Measurements from ENCODE around the gene CDK14. TPM values are rescaled to one million over a fixed set of nuclear protein-coding genes. Genes with fewer than 3 reads are reported as not detected.
"Not testable (repeated sequence)": the region's sequence is repeated elsewhere in the genome, so short reads cannot be mapped to it uniquely, and the experiment has no call there.

Gene CDK14
- total and polyA plus RNA-seq, 4 donors = 4.2 to 12.4 (median 7.4) TPM

DNA sequence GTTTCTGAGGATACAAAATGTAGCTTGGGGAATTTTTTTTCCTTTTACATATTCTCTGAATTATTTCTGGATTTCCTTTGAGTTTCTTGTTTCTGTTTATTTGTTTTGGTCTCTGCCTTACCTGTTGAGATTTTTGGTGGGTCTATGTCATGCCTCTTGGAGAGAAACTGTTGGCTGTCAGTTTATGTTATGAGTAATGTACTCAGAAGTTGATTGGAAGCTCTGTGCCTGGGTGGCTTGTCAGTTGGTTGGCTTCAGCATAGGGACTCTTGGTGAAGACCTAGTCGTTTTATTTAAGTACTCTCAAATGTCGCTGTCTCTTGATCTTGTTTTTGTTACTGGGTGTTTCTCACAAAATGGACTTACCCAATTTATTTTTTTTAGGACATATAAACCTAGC is 132.4 kb downstream of the CDK14 start (continued):
- TF ChIP-seq, protein P1, sequence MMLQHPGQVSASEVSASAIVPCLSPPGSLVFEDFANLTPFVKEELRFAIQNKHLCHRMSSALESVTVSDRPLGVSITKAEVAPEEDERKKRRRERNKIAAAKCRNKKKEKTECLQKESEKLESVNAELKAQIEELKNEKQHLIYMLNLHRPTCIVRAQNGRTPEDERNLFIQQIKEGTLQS (IDR thresholded peaks at IDR 0.05) = no peak
- TF ChIP-seq, protein P2, sequence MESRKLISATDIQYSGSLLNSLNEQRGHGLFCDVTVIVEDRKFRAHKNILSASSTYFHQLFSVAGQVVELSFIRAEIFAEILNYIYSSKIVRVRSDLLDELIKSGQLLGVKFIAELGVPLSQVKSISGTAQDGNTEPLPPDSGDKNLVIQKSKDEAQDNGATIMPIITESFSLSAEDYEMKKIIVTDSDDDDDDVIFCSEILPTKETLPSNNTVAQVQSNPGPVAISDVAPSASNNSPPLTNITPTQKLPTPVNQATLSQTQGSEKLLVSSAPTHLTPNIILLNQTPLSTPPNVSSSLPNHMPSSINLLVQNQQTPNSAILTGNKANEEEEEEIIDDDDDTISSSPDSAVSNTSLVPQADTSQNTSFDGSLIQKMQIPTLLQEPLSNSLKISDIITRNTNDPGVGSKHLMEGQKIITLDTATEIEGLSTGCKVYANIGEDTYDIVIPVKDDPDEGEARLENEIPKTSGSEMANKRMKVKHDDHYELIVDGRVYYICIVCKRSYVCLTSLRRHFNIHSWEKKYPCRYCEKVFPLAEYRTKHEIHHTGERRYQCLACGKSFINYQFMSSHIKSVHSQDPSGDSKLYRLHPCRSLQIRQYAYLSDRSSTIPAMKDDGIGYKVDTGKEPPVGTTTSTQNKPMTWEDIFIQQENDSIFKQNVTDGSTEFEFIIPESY (IDR thresholded peaks at IDR 0.05) = no peak

DNA sequence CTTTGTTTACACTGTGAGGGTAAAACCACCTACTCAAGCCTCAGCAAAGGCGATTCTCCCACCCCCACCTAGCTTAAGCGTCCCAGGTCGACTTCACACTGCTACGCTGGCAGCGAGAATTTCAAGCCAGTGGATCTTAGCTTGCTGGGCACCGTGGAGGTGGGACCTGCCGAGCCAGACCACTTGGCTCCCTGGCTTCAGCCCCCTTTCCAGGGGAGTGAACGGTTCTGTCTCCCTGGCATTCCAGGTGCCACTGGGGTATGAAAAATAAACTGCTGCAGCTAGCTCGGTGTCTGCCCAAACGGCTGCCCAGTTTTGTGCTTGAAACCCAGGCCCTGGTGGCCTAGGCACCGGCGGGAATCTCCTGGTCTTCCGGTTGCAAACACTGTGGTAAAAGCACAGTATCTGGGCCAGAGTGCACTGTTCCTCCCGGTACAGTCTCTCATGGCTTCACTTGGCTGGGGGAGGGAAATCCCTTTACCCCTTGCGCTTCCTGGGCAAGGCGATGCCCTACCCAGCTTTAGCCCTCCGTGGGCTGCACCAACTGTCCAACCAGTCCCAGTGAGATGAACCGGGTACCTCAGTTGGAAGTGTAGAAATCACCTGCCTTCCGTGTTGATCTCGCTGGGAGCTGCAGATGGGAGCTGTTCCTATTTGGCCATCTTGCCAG is 139.6 kb downstream of the CDK14 start:
- not testable (repeated sequence) for H3K27ac ChIP-seq (ENCODE audit: low read depth in 1 of 2, low read length in 2 of 2); DNase-seq (ENCODE audit: low spot score); H3K9ac ChIP-seq (ENCODE audit: low read depth in 1 of 2, low read length in 2 of 2); H3K36me3 ChIP-seq (ENCODE audit: control insufficient read depth in 4 of 4, insufficient read depth in 3 of 4, low read depth in 1 of 4, low read length in 3 of 4); H3K27me3 ChIP-seq (ENCODE audit: control insufficient read depth in 4 of 4, insufficient read depth in 4 of 4, low read length in 3 of 4); H3K9me3 ChIP-seq (ENCODE audit: control insufficient read depth in 4 of 4, low read length in 3 of 4); H3K4me1 ChIP-seq (ENCODE audit: control insufficient read depth in 4 of 4, insufficient read depth in 4 of 4, low read length in 3 of 4); H3K4me3 ChIP-seq (ENCODE audit: low read depth in 1 of 3, low read length in 3 of 3)
- 94% methylated on average over 20 of the region's 20 CpGs for WGBS

DNA sequence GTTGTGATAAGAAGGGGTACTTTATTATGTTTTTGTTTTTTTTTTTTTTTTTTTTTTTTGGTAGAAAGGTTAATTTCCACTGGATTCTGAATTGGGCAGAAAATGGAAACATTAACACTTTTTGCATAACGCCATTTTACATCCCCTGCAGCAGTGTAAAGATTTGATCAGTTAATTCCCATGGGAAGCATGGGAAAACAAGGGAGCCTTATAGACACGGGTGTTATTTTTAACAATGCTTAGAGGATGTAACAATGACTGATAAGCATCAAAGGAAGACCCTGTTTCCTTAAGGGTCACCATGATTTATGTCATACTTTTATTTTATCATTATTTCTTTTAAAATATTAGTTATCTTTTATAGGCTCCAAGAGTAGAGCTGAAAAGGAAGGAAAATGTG is 140.2 kb downstream of the CDK14 start:
- no peak overlapping the region for H3K27ac ChIP-seq (ENCODE audit: low read depth in 1 of 2, low read length in 2 of 2)
- no peaks in the 10 kb centered on the region for H3K4me1 ChIP-seq (ENCODE audit: control insufficient read depth in 4 of 4, insufficient read depth in 4 of 4, low read length in 3 of 4)
- DNase-seq (ENCODE audit: low spot score) = no peak
- TF ChIP-seq, protein P3, sequence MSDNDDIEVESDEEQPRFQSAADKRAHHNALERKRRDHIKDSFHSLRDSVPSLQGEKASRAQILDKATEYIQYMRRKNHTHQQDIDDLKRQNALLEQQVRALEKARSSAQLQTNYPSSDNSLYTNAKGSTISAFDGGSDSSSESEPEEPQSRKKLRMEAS (IDR thresholded peaks at IDR 0.05) = no peak
- H3K9ac ChIP-seq (ENCODE audit: low read depth in 1 of 2, low read length in 2 of 2) = no peak overlapping the region
- no peak overlapping the region for H3K4me3 ChIP-seq (ENCODE audit: low read depth in 1 of 3, low read length in 3 of 3)
- H3K9me3 ChIP-seq (ENCODE audit: control insufficient read depth in 4 of 4, low read length in 3 of 4) = no peaks in the 10 kb centered on the region
- no peaks in the 10 kb centered on the region for H3K27me3 ChIP-seq (ENCODE audit: control insufficient read depth in 4 of 4, insufficient read depth in 4 of 4, low read length in 3 of 4)
- peaks cover 0 to 2% (median 0%) of the 10 kb centered on the region in 4 donors for H3K36me3 ChIP-seq (ENCODE audit: control insufficient read depth in 4 of 4, insufficient read depth in 3 of 4, low read depth in 1 of 4, low read length in 3 of 4)
- WGBS = 88% methylated on average over 2 of the region's 2 CpGs

DNA sequence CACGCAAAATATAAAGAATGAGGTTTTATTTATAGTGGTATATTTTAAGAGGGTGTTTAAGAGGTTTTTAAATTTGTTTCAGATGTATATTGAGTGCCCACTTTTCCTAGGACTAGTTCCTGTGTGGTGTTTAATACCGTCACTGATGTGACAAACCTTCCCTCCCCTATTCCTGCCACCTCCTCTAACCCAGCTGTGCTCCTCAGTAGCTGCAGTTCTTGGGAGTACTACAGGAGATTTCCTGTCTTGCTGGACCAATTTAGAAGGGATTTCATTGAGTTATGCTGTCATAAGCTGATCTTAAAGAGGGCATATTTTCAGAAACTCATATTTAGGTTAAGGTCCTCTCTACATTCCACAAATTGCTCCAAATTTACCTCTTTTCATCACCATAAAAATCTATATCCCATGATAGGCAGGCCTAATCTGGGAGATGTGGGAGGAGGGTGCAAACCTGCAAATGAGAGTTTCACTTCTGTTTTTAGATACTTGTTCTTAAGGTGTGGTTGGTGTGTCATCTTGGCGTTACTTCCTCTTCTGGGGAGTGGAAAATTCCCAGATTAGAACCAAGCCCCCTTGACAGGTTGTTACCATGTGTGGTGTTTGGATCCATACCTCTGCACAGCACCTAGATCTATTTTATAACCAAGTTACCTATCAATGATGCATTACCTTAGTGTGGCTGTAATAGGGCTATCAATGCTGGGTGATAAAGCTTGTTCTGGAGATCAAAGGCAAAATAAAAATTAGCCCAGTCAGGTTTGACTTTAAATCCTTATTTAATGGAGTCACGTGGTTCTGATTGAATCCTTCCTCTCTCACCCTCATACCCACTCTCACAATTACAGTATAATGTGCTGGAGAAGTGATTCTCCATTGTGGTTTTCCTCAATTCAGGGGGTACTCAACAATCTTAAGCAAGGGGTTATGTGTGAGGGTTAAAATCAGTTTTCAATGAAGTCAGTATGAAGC is 141.1 kb downstream of the CDK14 start:
- Histone ChIP-seq H3K9me3 (ENCODE audit: control insufficient read depth in 4 of 4, low read length in 3 of 4) (no peaks in the 10 kb centered on the region), H3K36me3 (ENCODE audit: control insufficient read depth in 4 of 4, insufficient read depth in 3 of 4, low read depth in 1 of 4, low read length in 3 of 4) (peaks cover 0 to 2% (median 0%) of the 10 kb centered on the region in 4 donors), H3K27ac (ENCODE audit: low read depth in 1 of 2, low read length in 2 of 2) (no peak overlapping the region), H3K9ac (ENCODE audit: low read depth in 1 of 2, low read length in 2 of 2) (no peak overlapping the region), H3K4me3 (ENCODE audit: low read depth in 1 of 3, low read length in 3 of 3) (no peak overlapping the region), H3K27me3 (ENCODE audit: control insufficient read depth in 4 of 4, insufficient read depth in 4 of 4, low read length in 3 of 4) (no peaks in the 10 kb centered on the region), H3K4me1 (ENCODE audit: control insufficient read depth in 4 of 4, insufficient read depth in 4 of 4, low read length in 3 of 4) (no peaks in the 10 kb centered on the region)
- DNase-seq (ENCODE audit: low spot score) = no peak
- 87% methylated on average over 4 of the region's 4 CpGs for WGBS
- no peak for TF ChIP-seq JUND (IDR thresholded peaks at IDR 0.05)
- TF ChIP-seq RXRA (IDR thresholded peaks at IDR 0.05) = no peak
- TF ChIP-seq, protein P2 (IDR thresholded peaks at IDR 0.05) = no peak
- TF ChIP-seq EGR1 (IDR thresholded peaks at IDR 0.05; ENCODE audit: low read depth in 2 of 2) = no peak
- TF ChIP-seq HNF4G (IDR thresholded peaks at IDR 0.05) = no peak
- no peak for TF ChIP-seq YY1 (IDR thresholded peaks at IDR 0.05)
- TF ChIP-seq, protein P1 (IDR thresholded peaks at IDR 0.05) = no peak
- no peak for TF ChIP-seq SP1 (IDR thresholded peaks at IDR 0.05)
- TF ChIP-seq, protein P3 (IDR thresholded peaks at IDR 0.05) = no peak
- no peak for TF ChIP-seq GABPA (IDR thresholded peaks at IDR 0.05 in 1 of 2, conservative IDR thresholded peaks at IDR 0.05 in 1 of 2)
- no peak for TF ChIP-seq FOXA1 (IDR thresholded peaks at IDR 0.05)
- no peak for TF ChIP-seq FOXA2 (IDR thresholded peaks at IDR 0.05)
- no peak for TF ChIP-seq NR2F2 (IDR thresholded peaks at IDR 0.05)
- TF ChIP-seq, protein P4, sequence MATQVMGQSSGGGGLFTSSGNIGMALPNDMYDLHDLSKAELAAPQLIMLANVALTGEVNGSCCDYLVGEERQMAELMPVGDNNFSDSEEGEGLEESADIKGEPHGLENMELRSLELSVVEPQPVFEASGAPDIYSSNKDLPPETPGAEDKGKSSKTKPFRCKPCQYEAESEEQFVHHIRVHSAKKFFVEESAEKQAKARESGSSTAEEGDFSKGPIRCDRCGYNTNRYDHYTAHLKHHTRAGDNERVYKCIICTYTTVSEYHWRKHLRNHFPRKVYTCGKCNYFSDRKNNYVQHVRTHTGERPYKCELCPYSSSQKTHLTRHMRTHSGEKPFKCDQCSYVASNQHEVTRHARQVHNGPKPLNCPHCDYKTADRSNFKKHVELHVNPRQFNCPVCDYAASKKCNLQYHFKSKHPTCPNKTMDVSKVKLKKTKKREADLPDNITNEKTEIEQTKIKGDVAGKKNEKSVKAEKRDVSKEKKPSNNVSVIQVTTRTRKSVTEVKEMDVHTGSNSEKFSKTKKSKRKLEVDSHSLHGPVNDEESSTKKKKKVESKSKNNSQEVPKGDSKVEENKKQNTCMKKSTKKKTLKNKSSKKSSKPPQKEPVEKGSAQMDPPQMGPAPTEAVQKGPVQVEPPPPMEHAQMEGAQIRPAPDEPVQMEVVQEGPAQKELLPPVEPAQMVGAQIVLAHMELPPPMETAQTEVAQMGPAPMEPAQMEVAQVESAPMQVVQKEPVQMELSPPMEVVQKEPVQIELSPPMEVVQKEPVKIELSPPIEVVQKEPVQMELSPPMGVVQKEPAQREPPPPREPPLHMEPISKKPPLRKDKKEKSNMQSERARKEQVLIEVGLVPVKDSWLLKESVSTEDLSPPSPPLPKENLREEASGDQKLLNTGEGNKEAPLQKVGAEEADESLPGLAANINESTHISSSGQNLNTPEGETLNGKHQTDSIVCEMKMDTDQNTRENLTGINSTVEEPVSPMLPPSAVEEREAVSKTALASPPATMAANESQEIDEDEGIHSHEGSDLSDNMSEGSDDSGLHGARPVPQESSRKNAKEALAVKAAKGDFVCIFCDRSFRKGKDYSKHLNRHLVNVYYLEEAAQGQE (IDR thresholded peaks at IDR 0.05) = no peak
